ENCODE data around the gene MPPED2. TPM values are rescaled to one million over a fixed set of nuclear protein-coding genes. Genes with fewer than 3 reads are reported as not detected.

The MPPED2 gene
- total RNA-seq, 4 donors from 2014 or later, result 2.2 to 4.6 (median 3.3) TPM

DNA sequence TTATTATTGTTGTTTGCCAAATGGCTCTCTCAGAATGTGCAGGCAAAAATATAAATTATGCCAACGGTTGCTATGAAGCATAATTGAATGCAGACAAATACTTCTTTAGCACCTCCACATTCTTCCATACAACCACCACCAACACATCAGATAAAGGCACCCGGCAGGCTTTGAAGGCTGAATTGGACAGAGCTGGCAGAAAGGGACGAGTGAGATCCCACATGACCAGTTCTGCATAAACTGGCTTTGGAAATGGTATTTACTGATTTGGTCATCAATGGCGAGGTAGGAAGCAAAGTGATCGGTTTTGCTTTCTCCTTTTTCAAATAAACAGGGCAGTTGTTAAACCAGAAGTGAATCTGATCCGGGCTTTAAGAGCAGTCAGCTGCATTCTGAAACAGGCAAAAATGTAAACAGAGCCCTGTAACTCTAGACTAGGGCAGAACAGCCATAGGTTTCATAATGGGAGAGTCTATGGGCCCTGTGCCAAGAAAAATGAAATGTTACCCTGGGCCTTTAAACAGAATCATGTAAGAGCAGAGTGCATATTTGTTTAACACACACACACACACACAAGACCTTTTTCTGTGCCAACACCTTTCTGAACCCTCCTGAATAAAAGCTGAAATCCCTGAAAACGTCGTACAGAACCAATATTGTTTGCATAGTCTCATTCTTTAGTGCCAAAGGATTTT, 97.7 kb downstream of the MPPED2 start:
- TF ChIP-seq POLR2AphosphoS5 (IDR thresholded peaks at IDR 0.05) (peak in 1 of 2 donors; percentile 8), CTCF (IDR thresholded peaks at IDR 0.05) (no peak)
- H3K27ac ChIP-seq (replicated peaks in 1 of 4), result peak overlapping the region; percentile 50 to 67 (median 58)

DNA sequence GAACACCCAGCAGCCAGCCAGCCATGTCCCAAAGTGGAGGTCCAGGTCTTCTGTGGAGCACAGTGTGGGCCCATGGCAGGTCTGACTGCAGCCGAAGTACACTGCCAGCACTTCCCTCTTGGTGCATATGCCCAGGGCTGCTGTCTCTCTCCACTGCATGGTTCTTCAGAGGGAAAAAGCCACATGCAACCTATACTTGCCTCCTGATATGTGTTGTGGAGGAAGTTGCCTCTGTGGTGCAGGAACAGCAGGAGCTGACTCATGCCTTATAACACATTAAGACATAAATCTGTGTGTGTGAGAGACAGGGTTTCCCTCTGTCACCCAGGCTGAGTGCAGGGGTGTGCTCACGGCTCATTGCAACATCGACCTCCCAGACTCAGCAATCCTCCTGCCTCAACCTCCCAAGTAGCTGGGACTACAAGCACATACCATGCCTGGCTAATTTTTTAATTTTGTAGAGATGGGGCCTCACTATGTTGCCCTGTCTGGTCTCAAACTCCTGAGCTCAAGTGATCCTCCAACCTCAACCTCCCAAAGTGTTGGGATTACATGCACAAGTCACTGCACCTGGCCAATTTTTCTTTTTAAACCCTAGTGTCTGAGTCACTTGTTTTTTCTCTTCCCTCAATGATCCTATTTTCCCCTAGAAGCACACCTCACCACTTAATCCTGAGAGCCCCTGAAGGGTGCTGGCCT, 98.8 kb downstream of the MPPED2 start:
- no peak for DNase-seq (ENCODE audit: extremely low spot score)
- Histone ChIP-seq H3K9me3 (no peaks in the 10 kb centered on the region), H3K27me3 (no peaks in the 10 kb centered on the region), H3K27ac (replicated peaks in 1 of 4) (peak overlapping the region in 3 of 4 donors; percentile 54 to 67 (median 63)), H3K4me1 (peaks cover 26 to 39% (median 34%) of the 10 kb centered on the region in 4 donors), H3K36me3 (no peaks in the 10 kb centered on the region), H3K4me3 (no peak overlapping the region)
- no peak for TF ChIP-seq EP300 (IDR thresholded peaks at IDR 0.05)
- no peak for TF ChIP-seq CTCF (IDR thresholded peaks at IDR 0.05)
- TF ChIP-seq POLR2A (IDR thresholded peaks at IDR 0.05; ENCODE audit: low read depth), result no peak
- peak; percentile 9 to 11 for TF ChIP-seq POLR2AphosphoS5 (IDR thresholded peaks at IDR 0.05)
- 66% methylated on average over 2 of the region's 3 CpGs for whole genome bisulfite sequencing
- intact Hi-C loops (cut with DNase I), result loop anchor here (10.0 kb wide), 1 partner anchor 97 kb away; the partner anchor contains the start of gene MPPED2

More for the DNA sequence above, 97.7 kb downstream of the MPPED2 start:
- Histone ChIP-seq H3K4me3 (peak overlapping the region; percentile 7 to 40 (median 36)), H3K27me3 (no peaks in the 10 kb centered on the region), H3K4me1 (peaks cover 26 to 41% (median 34%) of the 10 kb centered on the region in 4 donors), H3K9me3 (no peaks in the 10 kb centered on the region), H3K36me3 (no peaks in the 10 kb centered on the region)
- intact Hi-C loops (cut with DNase I), result loop anchor here (10.0 kb wide), 1 partner anchor 96 kb away; the partner anchor contains the start of gene MPPED2
- no peak for DNase-seq (ENCODE audit: extremely low spot score)
- whole genome bisulfite sequencing, result 25% methylated on average over 8 of the region's 8 CpGs

DNA sequence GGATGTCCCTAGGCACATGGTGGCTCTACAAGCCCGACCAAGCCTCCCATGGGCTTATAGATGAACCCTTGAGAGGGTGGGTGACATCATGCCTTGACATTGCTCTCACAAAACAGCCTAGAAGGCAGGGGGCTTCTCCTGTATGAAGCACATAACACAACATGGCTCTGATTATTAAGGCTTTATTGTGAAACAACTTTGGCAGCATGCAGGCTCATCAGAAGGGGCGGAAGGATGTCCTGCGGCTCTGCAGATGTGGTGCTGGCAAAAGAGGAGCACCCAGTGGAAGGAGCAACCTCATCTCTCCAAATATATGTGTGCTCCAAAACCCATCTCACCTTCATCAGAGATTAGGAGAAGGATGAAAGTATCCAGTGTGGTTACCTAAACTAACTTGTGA, 100.4 kb downstream of the MPPED2 start:
- Histone ChIP-seq H3K36me3 (no peaks in the 10 kb centered on the region), H3K27me3 (no peaks in the 10 kb centered on the region), H3K27ac (replicated peaks in 1 of 4) (no peak overlapping the region), H3K9me3 (no peaks in the 10 kb centered on the region), H3K4me3 (no peak overlapping the region), H3K4me1 (peaks cover 26 to 47% (median 45%) of the 10 kb centered on the region in 4 donors)
- TF ChIP-seq CTCF (IDR thresholded peaks at IDR 0.05), result no peak
- no peak for TF ChIP-seq EP300 (IDR thresholded peaks at IDR 0.05)
- no peak for TF ChIP-seq POLR2A (IDR thresholded peaks at IDR 0.05; ENCODE audit: low read depth)
- no peak for TF ChIP-seq POLR2AphosphoS5 (IDR thresholded peaks at IDR 0.05)
- no peak for DNase-seq (ENCODE audit: extremely low spot score)
- WGBS, result 94% methylated on average over 3 of the region's 3 CpGs
- intact Hi-C loops (cut with DNase I), result loop anchor here (10.0 kb wide), 1 partner anchor 99 kb away; the partner anchor contains the start of gene MPPED2

DNA sequence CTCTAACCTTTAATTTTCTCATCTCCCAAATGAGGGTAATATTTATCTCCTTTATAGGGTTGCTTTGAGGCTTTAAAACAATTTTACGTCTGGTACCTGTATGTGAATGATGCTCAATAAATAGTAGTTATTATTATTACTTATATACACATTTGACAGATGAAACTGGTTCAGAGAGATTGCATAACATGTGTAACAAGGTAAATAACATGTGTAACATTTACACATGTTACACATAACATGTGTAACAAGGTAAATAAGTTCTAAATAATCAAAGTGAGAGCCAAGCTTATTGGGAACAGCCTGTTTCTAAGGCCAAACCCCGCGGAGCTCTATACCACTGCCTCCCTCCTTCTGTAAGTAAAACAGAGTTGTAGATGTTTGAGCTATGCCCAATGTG, 100.9 kb downstream of the MPPED2 start:
- DNase-seq (ENCODE audit: extremely low spot score), result no peak
- no peaks in the 10 kb centered on the region for H3K9me3 ChIP-seq
- TF ChIP-seq POLR2A (IDR thresholded peaks at IDR 0.05; ENCODE audit: low read depth) (no peak), CTCF (IDR thresholded peaks at IDR 0.05) (no peak), POLR2AphosphoS5 (IDR thresholded peaks at IDR 0.05) (no peak), EP300 (IDR thresholded peaks at IDR 0.05) (no peak)
- H3K27me3 ChIP-seq, result no peaks in the 10 kb centered on the region
- no peaks in the 10 kb centered on the region for H3K36me3 ChIP-seq
- intact Hi-C loops (cut with DNase I), result loop anchor here (10.0 kb wide), 1 partner anchor 100 kb away; the partner anchor contains the start of gene MPPED2
- H3K27ac ChIP-seq (replicated peaks in 1 of 4), result no peak overlapping the region
- H3K4me3 ChIP-seq, result no peak overlapping the region
- H3K4me1 ChIP-seq, result peaks cover 31 to 50% (median 48%) of the 10 kb centered on the region in 4 donors
- 80% methylated on average over 3 of the region's 3 CpGs for WGBS

Measured in esophagus muscularis mucosa (tissue), 4 donors.